ENCODE data around the gene MBNL3.
"Not testable (repeated sequence)": the region's sequence is repeated elsewhere in the genome, so short reads cannot be mapped to it uniquely, and the experiment has no call there.

Gene MBNL3

GRCh38 chrX:132474544-132475248 lies 14.1 kb downstream of the MBNL3 start:
- no peak for DNase-seq

- no peak for DNase-seq
These were observed 16.4 kb downstream of the MBNL3 start for GRCh38 chrX:132472397-132472796.

DNA sequence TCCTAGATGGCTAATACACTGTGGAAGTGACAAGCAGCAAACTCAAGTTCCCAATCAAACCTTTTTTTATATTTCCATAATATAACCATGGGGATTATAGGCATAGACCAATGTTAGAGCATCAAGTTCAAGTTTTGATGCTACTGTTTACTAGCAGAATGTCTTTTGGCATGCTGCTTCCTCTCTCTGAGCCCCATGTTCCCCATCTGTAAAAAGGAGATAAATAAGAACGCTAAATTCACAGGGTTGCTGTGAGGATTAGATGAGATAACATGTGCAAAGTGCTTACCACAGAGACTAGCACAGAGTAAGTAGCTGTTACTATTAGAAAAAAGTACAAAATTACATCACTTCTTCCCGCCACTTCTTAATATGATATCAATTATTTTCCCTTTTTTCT lies 18.0 kb downstream of the MBNL3 start:
- DNase-seq = no peak

DNA sequence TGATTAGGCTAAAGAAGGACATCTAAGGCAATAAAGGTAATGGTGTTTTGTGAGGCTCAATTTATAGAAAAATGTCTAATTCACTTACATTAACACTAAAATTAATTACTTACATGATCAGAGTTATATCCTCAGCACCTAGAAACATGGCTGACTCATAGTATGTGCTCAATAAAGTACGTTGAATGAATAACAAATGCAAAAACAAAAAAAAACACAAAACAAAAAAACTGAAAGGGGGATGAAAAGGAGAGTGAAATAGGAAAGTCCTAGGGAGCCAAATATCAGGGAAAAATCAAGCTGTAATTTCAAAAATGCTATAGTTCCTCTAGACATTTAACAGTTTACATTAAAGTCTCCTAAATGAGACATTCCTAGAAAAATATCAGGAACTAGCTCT lies 18.7 kb downstream of the MBNL3 start:
- no peak for DNase-seq

DNA sequence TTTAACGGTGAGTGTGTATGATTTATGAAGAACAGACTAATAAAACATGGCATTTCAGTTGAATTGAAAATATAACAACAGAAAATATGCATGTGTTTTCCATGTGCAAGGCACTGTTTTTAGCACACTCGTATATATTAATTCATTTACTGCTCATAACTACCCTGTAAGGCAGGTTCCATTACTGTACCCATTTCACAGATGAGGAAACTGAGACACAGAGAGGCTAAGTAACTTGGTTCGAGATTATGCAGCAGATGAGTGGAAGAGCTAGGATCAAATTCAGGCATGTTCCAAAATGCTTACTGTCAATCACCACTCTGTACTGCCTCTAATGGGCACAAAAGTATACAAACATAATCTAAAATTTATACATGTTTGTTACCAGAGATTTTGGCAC lies 20.4 kb downstream of the MBNL3 start:
- no peak for DNase-seq

- no peak for DNase-seq
These were observed 20.8 kb downstream of the MBNL3 start for GRCh38 chrX:132467989-132468388.

- no peak for DNase-seq
These were observed 21.8 kb downstream of the MBNL3 start for GRCh38 chrX:132467026-132467425.

- no peak for DNase-seq
These were observed 25.4 kb downstream of the MBNL3 start for GRCh38 chrX:132463411-132463810.

GRCh38 chrX:132461886-132462285 lies 27.0 kb downstream of the MBNL3 start:
- DNase-seq = no peak

DNA sequence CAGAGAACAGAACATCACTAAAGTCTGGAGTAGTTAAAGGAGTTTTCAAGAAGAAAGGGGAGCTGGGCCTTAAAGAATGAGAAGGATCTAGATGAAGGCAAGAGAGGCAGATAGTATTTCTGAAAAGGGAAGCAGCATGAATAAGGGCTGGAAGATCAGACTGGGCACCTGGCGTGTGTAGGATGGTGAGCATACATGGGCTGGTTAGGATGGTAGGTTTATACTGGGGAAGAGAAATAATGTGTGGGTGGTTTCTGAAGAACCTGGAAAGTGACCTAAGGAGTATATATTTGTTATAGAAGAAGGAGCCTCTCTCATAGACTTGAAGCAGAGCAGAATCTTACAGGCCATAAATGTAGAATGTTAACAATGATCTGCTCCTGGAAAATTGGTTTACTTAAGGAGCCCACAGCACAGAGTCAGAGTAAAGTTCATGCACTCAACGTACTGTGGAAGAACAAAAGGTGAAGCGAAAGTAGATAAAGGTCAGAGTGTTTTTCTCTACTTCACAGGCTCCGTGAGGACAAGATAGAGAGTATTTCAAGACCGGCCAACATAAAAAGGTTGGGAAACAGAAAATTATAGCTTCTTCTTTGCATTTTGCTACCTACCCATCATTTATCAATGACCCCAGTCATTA lies 35.8 kb downstream of the MBNL3 start:
- DNase-seq = no peak

DNA sequence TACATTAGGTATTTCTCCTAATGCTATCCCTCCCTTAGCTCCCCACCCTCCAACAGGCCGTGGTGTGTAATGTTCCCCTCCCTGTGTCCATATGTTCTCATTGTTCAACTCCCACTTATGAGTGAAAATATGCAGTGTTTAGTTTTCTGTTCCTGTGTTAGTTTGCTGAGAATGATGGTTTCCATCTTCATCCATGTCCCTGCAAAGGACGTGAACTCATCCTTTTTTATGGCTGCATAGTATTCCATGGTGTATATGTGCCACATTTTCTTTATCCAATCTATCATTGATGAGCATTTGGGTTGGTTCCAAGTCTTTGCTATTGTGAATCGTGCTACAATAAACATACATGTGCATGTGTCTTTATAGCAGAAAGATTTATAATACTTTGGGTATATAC lies 42.9 kb downstream of the MBNL3 start:
- not testable (repeated sequence) for DNase-seq

GRCh38 chrX:132444936-132445335 lies 43.9 kb downstream of the MBNL3 start:
- DNase-seq = no peak

DNA sequence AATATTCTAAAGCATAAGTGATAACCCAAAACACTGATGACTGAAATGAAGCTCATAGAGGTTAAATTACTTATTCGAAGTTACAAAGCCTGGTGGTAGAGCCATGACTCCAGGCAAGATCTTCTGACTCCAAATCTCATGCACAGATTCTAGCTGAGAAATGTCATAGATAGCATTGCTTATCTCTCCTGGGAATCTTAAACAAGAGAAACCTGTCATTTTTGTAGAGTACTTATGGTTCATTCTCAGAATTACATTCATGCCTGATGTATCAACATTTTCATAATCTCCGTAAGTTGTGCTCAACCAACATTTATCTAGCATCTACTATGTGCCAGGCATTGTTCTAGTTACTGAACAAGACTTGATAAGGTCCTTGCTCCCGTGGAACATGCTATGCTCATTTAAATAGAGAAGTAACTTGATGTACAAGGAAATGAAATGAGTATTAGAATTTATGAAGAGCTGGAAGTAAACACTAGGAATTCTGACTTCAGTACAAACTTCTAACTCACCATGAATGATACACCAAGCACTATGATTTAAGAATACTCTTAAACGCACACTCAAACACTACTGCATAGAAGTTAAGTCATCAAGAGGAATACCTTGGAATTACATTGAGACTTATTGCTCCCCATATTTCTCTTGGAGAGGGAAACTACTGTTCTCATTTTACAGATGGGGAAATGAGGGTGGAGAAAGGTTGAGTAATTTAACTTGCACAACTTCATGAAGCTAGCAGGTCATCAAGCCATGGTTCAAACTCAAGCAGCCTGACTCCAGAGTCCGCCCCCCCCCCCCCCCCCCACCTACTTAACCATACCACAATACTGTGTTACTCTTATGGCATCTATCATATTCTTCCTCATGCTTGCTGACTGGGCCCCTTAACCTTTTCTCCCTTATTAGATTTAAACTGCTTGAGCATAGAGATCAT lies 45.4 kb downstream of the MBNL3 start:
- DNase-seq = no peak

GRCh38 chrX:132442691-132443090 lies 46.1 kb downstream of the MBNL3 start:
- no peak for DNase-seq

- no peak for DNase-seq
These were observed 53.6 kb downstream of the MBNL3 start for GRCh38 chrX:132435222-132435621.

DNA sequence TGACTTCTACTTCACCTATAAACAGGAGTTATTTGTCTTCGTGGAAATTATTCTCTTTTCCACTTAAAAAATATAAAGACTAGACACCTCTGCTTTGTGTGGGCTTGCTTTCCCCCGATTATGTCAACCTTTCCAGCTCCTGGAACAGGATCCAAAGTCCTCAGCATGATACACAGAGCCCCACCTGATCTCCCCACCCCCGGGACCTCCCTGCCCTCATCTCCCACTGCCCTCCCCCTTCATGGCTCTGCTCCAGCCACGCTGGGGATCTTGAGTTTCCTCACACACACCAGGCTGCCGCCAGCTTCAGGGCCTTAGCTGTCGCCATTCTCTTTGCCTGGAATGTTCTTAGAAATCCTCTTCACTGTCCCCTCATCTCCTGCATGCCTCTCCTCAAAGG lies 55.3 kb downstream of the MBNL3 start:
- no peak for DNase-seq

GRCh38 chrX:132433001-132433400 lies 55.8 kb downstream of the MBNL3 start:
- DNase-seq = no peak

GRCh38 chrX:132428896-132429295 lies 59.9 kb downstream of the MBNL3 start:
- DNase-seq = no peak

DNA sequence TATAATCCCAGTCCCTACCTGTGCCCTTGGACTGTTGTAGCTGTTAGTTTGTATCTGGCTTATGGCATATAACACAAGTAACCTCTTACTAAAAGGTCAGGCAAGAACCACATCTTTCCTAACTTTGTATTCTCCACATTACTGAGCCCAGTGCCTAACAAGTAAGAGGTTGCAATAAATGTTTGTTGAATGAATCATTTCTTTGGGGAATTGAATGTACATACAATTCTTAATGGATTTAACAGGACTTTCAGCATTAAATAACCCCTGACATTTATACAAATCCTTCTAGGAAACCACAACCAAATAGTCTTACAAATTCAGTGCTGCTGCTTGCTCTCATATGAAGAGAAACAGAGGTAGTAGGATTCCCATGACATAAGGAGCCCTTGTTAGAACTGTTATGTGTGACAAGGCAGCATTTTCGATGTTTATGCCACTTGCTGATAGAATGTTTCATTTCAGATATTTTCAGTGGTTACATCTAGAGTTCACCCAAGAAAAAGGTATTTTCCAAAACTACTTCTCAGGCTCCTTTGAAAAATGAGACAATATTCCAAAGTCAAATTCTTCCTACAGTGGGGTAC lies 62.0 kb downstream of the MBNL3 start:
- DNase-seq = no peak

DNA sequence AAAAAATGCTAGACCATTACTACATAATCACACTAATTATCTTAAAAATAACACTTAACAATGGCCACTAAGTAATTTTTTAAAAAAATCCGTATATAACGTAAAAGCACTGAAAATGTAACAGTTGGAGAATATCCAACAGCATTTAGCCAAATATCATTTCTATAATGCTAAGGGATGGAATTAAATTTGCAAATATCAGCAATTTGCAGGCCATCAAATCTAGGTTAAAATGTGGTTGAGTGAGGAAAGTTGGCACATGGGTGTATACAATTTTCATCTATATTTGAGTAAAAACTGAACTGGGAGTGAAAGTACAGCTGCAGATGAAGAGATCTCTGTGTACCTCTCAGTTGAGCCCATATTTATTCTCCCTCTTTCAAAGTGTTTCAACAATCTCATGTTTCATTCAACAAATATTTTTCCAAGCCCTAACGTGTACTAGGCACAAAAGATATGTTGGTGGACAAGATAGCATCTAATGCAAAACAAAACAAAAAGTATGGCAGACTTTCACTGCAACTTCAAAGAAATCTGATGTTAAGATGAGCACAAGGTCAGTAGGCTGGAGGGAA lies 63.0 kb downstream of the MBNL3 start:
- DNase-seq = no peak

- no peak for DNase-seq
These were observed 65.5 kb downstream of the MBNL3 start for GRCh38 chrX:132423323-132423722.

- DNase-seq = no peak
These were observed 73.8 kb downstream of the MBNL3 start for GRCh38 chrX:132415012-132415411.

GRCh38 chrX:132414404-132414803 lies 74.4 kb downstream of the MBNL3 start:
- DNase-seq = no peak

Measured in NCI-H510A treated with DMSO at 0.1 percent for 48 hours (cell line).